Measurements from ENCODE around the gene OPCML.

The OPCML gene

DNA sequence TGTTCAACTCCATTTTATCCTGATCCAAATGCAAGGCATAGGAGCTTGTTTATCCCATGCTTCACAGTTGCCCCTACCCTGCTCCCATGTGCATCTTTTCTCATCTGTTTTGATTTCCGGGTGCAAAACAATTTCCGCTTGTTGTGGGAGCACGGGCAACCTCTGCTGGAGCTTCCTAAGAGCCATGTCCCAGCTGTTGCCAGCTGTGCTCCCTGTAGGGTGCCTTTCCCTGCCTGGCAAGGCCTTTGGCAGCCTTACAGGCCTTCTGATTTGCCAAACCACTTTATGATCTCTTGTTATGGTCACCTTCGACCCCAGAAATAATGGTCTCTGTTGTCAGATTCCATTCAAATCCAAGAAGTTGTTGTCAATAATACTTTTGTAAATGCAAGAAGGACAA lies 1038.5 kb downstream of the OPCML start:
- DNase-seq (ENCODE audit: low read depth in 2 of 2): no peak

DNA sequence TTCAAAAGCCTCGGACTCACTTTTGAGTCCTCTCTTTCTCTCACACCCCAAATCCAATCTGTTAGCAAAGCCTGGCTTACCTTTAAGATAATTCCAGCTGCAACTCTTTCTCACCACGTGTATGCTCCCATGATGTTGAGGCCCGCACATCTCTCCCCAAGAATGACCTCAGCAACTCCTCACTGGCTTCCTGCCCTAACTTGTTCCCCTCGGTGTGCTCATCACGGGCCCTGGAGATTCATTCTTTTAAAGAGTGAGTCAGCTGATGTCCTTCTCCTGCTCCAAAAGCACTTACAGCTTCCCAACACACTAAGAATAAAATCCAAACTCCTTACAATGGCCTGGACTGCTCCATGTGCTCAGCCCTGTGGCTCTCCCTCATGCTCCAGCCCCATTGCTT lies 1041.3 kb downstream of the OPCML start:
- no peak for DNase-seq (ENCODE audit: low read depth in 2 of 2)

DNA sequence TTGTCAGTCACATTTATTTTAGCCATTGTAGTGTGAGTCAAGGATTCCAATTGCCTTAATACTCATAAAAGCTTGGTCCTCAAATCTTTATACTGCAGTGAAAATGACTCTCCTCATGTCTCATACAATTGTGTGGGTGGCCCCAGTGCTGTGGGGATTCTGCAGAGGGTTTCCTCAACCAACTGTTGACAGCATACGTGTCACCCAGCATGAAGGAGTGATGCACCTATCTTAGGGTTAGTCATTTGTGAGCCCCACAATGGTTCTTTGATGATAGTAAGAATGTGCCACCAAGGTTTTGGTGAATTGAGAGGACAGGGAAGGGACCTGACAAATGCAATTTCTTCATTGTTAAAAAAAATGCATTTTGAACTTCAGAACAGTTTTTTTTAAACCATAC lies 1046.2 kb downstream of the OPCML start:
- DNase-seq (ENCODE audit: low read depth in 2 of 2): no peak

DNA sequence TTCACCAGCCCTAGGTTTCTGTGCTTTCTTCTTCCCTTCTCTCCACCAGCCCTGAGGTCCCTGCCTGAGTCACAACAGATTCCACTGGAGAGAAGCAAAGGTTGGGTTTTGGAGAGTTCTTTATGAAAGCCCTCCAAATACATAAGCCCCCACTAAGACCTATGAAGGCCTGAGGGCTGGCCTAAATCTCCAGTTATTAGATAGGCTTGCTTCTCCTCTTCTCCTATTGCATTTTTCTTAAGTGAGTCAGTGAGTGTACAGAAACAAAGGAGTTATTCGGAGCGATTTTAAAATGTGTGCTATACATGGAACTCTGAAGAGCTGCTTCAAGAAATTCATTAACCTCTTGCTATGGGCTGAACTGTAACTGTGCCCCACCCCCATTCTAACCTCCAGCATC lies 1057.3 kb downstream of the OPCML start:
- no peak for DNase-seq (ENCODE audit: low read depth in 2 of 2)

GRCh38 chr11:132472411-132473172 lies 1059.7 kb downstream of the OPCML start:
- DNase-seq (ENCODE audit: low read depth in 2 of 2): no peak

DNA sequence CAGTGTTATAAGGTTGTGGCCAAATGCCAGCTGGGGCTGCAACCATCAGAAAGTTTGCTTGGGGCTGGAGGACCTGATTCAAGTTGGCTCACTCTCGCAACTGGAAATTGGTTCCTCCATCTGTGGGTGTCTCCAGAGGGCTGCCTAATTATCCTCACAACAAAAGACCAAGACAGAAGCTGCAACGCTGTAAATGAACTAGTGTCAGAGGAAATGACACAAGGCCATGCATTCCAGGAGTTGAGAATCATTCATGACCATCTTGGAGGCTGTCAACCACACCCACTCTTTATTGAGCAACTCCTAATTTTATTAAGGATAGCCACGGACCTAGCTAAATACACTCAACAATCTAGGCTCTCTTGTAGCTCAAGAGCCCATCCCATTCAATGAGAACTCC lies 1060.8 kb downstream of the OPCML start:
- DNase-seq (ENCODE audit: low read depth in 2 of 2): no peak

DNA sequence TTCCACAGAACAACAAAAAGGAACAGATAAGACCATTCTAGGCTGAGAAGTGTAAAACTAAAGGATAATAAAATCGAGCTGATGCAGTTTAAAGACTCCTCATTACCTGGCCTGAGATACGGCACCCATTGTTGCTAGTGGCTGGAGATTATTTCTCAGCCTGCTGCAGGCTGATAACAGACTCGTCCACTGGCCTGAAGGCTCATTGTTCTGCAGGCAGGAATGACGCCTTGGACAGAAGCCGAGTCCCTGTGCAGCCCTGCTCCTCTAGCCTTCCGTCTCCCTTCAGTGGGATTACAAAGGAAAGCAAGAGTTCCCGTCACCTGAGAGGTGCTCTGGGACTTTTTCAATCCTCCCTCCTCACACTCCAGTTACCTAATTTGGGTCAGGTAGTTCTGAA lies 1065.3 kb downstream of the OPCML start:
- no peak for DNase-seq (ENCODE audit: low read depth in 2 of 2)

DNA sequence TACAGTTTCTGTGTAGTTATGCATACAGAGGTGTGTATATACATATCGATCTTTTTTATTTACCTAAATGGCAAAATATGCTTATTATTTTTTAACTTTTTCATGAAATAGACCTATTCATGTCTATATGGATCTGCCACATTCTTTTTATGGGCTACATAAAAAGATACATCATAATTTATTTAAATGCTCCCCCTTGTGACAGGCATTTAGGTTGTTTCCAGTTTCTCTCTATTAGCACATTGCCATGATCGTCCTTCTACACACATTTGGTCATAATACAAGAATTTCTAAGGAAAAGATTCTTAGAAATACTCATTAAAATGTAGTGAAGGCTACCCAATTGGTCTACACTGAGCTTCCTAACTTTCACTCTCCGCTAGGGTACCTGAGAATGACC lies 1067.4 kb downstream of the OPCML start:
- no peak for DNase-seq (ENCODE audit: low read depth in 2 of 2)

- DNase-seq (ENCODE audit: low read depth in 2 of 2): no peak
These were observed 1068.3 kb downstream of the OPCML start for GRCh38 chr11:132464003-132464342.

- DNase-seq (ENCODE audit: low read depth in 2 of 2): no peak
These were observed 1068.9 kb downstream of the OPCML start for GRCh38 chr11:132463295-132464002.

DNA sequence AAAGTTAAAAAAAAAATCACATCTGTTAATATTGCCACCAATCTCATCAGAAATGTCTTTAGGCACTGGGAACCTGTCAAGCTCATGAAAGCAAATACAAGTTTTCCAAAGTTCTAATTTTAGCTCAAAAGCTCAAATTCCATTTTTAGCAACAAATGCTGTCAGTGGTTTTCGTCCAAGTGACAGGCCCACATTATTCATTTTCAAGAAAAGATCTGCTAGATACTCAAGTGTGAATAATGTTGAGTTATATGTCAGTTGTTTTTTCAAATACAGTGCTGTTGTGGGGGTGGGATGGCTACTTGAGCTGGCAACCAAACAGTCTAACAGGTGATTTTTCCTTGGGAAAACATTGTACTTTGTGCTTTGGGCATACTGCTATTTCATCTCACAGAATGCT lies 1072.6 kb downstream of the OPCML start:
- no peak for DNase-seq (ENCODE audit: low read depth in 2 of 2)

GRCh38 chr11:132457445-132457844 lies 1074.9 kb downstream of the OPCML start:
- DNase-seq (ENCODE audit: low read depth in 2 of 2): no peak

DNA sequence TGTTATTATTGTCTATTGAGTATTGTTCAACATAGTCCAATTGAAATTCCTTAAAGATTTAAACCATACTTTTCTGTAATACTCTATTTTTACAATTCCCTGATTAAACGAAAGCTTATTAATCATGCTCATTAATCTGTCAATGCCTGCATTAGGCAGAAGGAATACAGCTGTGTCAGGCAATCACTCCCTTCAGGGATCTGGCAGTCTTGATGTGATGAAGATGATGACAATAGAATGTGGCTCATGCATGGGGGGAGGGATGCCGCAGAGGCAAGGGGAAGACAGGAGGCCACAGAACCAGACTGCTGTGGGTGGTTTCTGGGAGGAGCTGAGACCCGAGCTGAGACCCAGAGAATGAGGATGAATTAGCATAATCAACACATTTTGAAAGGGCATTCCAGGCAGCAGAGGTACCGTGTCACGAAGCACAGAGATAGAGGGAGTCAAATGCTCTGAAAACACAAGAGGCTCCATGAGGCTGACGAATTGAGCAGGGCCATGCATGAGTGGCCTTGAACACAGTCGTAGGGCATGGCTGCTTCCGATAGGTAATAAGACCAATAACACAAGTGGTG lies 1075.5 kb downstream of the OPCML start:
- no peak for DNase-seq (ENCODE audit: low read depth in 2 of 2)

GRCh38 chr11:132455044-132455443 lies 1077.3 kb downstream of the OPCML start:
- DNase-seq (ENCODE audit: low read depth in 2 of 2): no peak

- no peak for DNase-seq (ENCODE audit: low read depth in 2 of 2)
These were observed 1078.9 kb downstream of the OPCML start for GRCh38 chr11:132453406-132453805.

DNA sequence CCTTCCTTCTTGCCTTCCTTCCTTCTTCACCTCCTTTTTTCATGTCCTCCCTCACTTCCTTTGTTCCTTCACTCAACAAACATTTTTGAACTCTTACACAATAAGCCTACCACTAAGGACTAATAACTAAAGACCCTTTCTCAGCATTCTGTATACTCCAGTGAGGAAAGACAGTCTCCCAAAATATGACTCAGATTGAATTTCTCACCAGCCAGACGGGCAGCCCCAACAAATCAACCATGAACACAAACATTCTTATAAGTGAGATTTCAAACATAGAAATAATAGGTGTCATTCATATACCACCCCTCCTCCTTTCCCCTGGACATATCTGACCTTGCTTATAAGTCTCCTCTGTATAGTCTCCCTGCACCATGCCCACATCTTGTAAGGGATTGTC lies 1079.7 kb downstream of the OPCML start:
- no peak for DNase-seq (ENCODE audit: low read depth in 2 of 2)

DNA sequence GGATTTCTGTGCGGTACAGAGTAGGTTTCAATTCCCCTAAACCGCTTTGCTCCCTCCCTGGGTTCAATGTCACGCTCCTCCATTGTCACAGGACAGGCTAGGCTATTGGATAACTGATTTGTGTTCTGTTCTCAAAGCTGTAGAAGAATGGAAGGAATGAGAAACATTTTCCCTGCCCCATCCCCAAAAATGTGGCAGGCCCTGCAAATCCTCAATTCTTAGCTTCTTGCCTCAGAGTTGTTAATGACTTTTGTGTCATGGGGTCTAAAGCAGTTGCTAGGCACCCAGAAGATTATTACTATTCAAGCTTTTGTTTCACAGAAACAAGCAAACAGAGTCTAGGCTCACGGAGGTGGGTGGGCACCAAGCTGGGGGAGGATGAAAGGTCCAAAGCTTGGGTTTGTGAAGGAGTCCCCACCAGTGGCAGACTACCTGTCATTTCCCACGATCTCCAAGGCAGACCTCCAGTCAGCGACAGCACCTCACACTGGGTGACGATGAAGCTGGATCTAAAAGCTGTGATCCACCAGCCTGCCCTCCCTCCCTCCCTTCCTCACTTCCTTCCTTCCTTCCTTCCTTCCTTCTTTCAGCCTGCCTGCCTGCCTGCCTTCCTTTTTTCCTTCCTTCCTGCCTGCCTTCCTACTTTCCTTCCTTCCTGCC lies 1080.2 kb downstream of the OPCML start:
- DNase-seq (ENCODE audit: low read depth in 2 of 2): no peak

DNA sequence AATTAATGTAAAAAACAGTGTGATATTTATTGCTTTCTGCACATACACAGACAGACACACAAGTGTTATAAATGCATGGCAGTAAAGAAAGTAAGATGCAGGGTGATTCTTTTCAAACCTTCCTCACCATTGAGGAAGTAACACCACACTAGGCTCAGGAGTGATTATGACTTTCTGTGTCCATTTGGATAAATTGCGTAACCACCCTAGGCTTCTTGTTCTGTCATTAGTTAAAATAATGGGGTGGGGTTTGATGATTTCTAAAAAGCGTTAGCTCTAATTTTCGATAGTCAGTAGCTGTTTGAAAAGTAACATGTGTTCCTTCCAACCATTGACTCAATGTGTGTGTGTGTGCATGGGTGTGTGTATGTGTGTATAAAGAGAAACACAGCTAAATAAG lies 1081.7 kb downstream of the OPCML start:
- DNase-seq (ENCODE audit: low read depth in 2 of 2): no peak

DNA sequence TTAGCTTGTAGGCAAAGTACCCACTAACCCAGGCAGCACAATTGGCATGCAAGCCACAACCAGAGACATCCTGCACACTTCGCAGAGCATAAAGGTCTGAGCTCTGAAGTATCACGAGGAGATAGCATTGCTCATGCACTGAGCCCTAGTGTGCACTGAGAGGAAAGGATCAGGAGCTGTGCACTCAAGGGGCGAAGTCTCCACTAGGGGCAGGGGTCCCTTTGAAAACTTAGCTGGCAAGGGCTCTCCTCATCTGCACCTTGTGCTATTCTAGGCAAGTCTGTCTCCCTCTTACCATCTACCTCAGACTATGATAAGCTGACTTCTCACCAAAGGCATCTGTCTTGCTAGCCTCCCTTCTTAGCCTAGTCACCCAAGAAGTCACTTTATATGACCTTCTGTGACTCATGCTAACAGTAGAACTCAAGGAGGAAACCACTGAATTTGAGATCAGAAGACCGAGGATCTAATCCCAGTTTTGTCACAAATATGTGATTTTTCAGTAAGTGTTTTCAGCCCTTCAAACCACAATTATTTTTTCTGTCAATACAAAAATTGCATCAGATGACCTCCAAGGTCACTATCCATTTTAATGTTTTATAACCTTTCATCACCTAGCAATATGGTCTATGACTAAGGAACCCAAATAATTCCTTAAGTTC lies 1083.8 kb downstream of the OPCML start:
- DNase-seq (ENCODE audit: low read depth in 2 of 2): no peak

DNA sequence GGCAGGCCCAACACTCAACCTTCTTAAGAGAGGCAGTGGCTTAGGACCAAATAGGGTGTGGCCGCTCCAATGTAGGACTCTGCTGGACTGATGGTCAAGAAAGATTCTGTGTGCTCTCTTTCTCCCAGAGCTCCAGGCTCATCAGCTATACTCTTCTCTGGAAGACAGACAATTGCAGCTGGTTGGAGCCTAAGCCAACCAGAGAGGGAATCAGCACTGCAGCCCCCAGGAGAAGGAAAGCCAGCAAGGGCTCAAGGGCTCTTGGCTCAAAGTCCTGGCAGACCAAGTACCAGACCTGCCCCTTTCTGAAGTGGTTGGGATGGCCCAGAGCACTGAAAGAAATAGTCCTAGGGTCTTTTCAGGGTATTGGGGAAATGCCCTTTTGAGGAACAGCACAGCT lies 1084.5 kb downstream of the OPCML start:
- no peak for DNase-seq (ENCODE audit: low read depth in 2 of 2)

DNA sequence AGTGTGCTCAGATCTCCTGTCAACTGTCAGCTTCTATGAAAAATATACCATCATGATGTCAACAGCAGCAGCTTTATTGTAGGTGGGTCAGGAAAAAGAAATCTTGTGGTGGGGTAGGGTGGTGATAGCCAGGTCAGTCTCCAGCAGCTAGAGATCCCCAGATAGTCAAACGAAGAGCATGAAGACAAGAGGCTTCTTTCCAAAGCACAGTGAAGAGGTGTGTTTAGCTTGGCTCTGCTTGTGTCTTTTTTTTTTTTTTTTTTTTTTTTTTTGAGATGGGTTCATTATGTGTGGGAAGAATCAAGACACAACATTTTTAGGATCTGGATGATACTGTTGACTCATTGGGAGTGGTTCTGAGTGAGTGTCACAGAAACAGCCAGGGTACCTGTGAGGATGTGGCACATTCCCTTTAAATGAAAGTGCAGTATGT lies 1086.4 kb downstream of the OPCML start:
- no peak for DNase-seq (ENCODE audit: low read depth in 2 of 2)

- no peak for DNase-seq (ENCODE audit: low read depth in 2 of 2)
These were observed 1087.4 kb downstream of the OPCML start for GRCh38 chr11:132444911-132445310.
